H1 (cell line): ENCODE measurements around the gene BMF. TPM values are rescaled to one million over a fixed set of nuclear protein-coding genes. Genes with fewer than 3 reads are reported as not detected.

ENCODE experiments used
- BCL11A ChIP-seq, 2 experiments: IDR thresholded peaks; one replicate each; pipeline ENCODE4 v1.6.1; 2011; ENCODE audit warnings: low read depth in 2 of 2, low read length in 2 of 2, mild to moderate bottlenecking in 2 of 2
- CBX8 ChIP-seq: fragments of 300-800, 300-1000 bp; sonication (generic); IDR thresholded peaks from 2 replicates; pipeline ENCODE4 v1.7.1; 2016; ENCODE audit warnings: low read depth, low read length, borderline replicate concordance
- KDM1A ChIP-seq: fragments of 200-600, 300-600 bp; sonication (generic); IDR thresholded peaks from 2 replicates; pipeline ENCODE4 v1.7.1; 2016; ENCODE audit warnings: mild to moderate bottlenecking, low read length, borderline replicate concordance
- NANOG ChIP-seq: IDR thresholded peaks from 2 replicates; pipeline ENCODE4 v1.6.1; 2011; ENCODE audit warnings: low read length, low read depth, mild to moderate bottlenecking, inconsistent platforms; ENCODE audit not compliant: insufficient read depth, poor library complexity, severe bottlenecking
- RAD21 ChIP-seq, 2 experiments: IDR thresholded peaks in 1 of 2; conservative IDR thresholded peaks in 1 of 2; 2 replicates each; pipeline ENCODE4 v1.6.1; 2011; ENCODE audit warnings: low read depth in 2 of 2, low read length in 2 of 2, improper control_type of control experiment in 1 of 2, inconsistent platforms in 1 of 2, mild to moderate bottlenecking in 1 of 2, moderate library complexity in 1 of 2
- SP4 ChIP-seq: IDR thresholded peaks from 2 replicates; pipeline ENCODE4 v1.6.1; 2012; ENCODE audit warnings: low read length, inconsistent platforms
- TAF7 ChIP-seq: optimal IDR thresholded peaks from 2 replicates; pipeline ENCODE3; 2011; ENCODE audit warnings: low read depth, mild to moderate bottlenecking, inconsistent platforms, low read length, moderate library complexity, borderline replicate concordance
- polyA plus RNA-seq, 7 experiments: library from polyadenylated mRNA; depleted of rRNA in 3 of 7; stranded (reverse) in 5 of 7; unstranded in 2 of 7; fragments of >200 nt in 5 of 7; fragments of 200-250 nt in 2 of 7; gene quantifications; 1 replicate in 5 of 7; 2 replicates in 1 of 7; 4 replicates in 1 of 7; pipeline versions ENCODE4 v1.2.1 to v1.2.3, GENCODE V29; 2011 to 2013; ENCODE audit warnings: missing spikeins in 2 of 7, mixed read lengths in 2 of 7
- total RNA-seq: library from RNA; stranded (reverse); fragmentation: NEBNext Ultra II Directional; extraction: Animal tissue kit (Norgen Biotek cat#: 25700); gene quantifications from 2 replicates; pipeline ENCODE4 v1.2.1, GENCODE V29; 2021

BMF gene
- total and polyA plus RNA-seq, 2 of the 8 experiments (the other 6 are each of a cell fraction or from before 2014, with no cell fraction given), result 21.2 to 24.2 TPM

GRCh38 chr15:40050788-40051470 lies 57.8 kb downstream of the BMF start (continued):
- TF ChIP-seq TAF7 (no peak), BCL11A (IDR thresholded peaks at IDR 0.05; ENCODE audit: low read depth in 2 of 2, low read length in 2 of 2) (no peak), CBX8 (no peak), RAD21 (IDR thresholded peaks at IDR 0.05 in 1 of 2, conservative IDR thresholded peaks at IDR 0.05 in 1 of 2; ENCODE audit: low read depth in 2 of 2, low read length in 2 of 2) (peak in 1 of 2 experiments; percentile 23; a peak in 2 of 4 replicates), SP4 (no peak), NANOG (no peak), KDM1A (peak; percentile 42; the same call in 1 of the 2 replicates)
- TF ChIP-seq, all 59 proteins: peak for 4
